Stimulated activated CD4-positive, alpha-beta T cell treated with anti-CD3 and anti-CD28 coated beads, Interleukin-4, amount 100 ng/mL, for 4 hours (primary cell): Measurements from ENCODE around the gene PACSIN1.

Experiments
- DNase-seq, 2 experiments: peaks; one replicate each; pipeline ENCODE4 v3.0.0-alpha.2; 2020

Gene PACSIN1

GRCh38 chr6:34465531-34466241, at the start of gene PACSIN1:
Gene PACSIN1 (plus strand): TSS chr6:34466076. CDS start chr6:34526306, 60,230 bp downstream.
- peak in 1 of 2 experiments; percentile 5 for DNase-seq

GRCh38 chr6:34416877-34417371, 49.0 kb upstream of the PACSIN1 start:
- no peak for DNase-seq

GRCh38 chr6:34418367-34418766, 47.5 kb upstream of the PACSIN1 start:
- DNase-seq = no peak

GRCh38 chr6:34423254-34423653, 42.6 kb upstream of the PACSIN1 start:
- DNase-seq = no peak

- no peak for DNase-seq
Observed at GRCh38 chr6:34424200-34425131, 41.4 kb upstream of the PACSIN1 start.

GRCh38 chr6:34425132-34425497, 40.8 kb upstream of the PACSIN1 start:
- DNase-seq = peak in 1 of 2 experiments; percentile 18

GRCh38 chr6:34425498-34426410, 40.1 kb upstream of the PACSIN1 start, which contains the start of gene RPS10:
Gene RPS10 (minus strand): TSS chr6:34426069. CDS start chr6:34425221, 848 bp downstream.
- peak; percentile 85 to 93 for DNase-seq

- DNase-seq = no peak
Observed at GRCh38 chr6:34435916-34436315, 30.0 kb upstream of the PACSIN1 start.

GRCh38 chr6:34436803-34437643, 28.9 kb upstream of the PACSIN1 start:
- DNase-seq = no peak

- DNase-seq = no peak
Observed at GRCh38 chr6:34437644-34437970, 28.3 kb upstream of the PACSIN1 start.

GRCh38 chr6:34438705-34439104, 27.2 kb upstream of the PACSIN1 start:
- DNase-seq = no peak

GRCh38 chr6:34439442-34439841, 26.4 kb upstream of the PACSIN1 start:
- no peak for DNase-seq

GRCh38 chr6:34441526-34441925, 24.4 kb upstream of the PACSIN1 start:
- no peak for DNase-seq

- DNase-seq = no peak
Observed at GRCh38 chr6:34445313-34445860, 20.5 kb upstream of the PACSIN1 start.

- no peak for DNase-seq
Observed at GRCh38 chr6:34447386-34447785, 18.5 kb upstream of the PACSIN1 start.

GRCh38 chr6:34447910-34448309, 18.0 kb upstream of the PACSIN1 start:
- DNase-seq = no peak

- no peak for DNase-seq
Observed at GRCh38 chr6:34451192-34451591, 14.7 kb upstream of the PACSIN1 start.

- DNase-seq = no peak
Observed at GRCh38 chr6:34455831-34456230, 10.0 kb upstream of the PACSIN1 start.

GRCh38 chr6:34457382-34457741, 8.5 kb upstream of the PACSIN1 start:
- DNase-seq = no peak

- DNase-seq = no peak
Observed at GRCh38 chr6:34457742-34458735, 7.8 kb upstream of the PACSIN1 start.
